Measurements from ENCODE around the gene HAL. TPM values are rescaled to one million over a fixed set of nuclear protein-coding genes. Genes with fewer than 3 reads are reported as not detected.
"Not testable (repeated sequence)": the region's sequence is repeated elsewhere in the genome, so short reads cannot be mapped to it uniquely, and the experiment has no call there.

HAL gene
- total RNA-seq, 1 donor from 2014 or later, result 69.6 TPM

GRCh38 chr12:95977764-95978305 lies 18.3 kb downstream of the HAL start:
- no peak for DNase-seq (ENCODE audit: low spot score)

- no peak for DNase-seq (ENCODE audit: low spot score)
Observed at GRCh38 chr12:95976416-95976832, 19.7 kb downstream of the HAL start.

DNA sequence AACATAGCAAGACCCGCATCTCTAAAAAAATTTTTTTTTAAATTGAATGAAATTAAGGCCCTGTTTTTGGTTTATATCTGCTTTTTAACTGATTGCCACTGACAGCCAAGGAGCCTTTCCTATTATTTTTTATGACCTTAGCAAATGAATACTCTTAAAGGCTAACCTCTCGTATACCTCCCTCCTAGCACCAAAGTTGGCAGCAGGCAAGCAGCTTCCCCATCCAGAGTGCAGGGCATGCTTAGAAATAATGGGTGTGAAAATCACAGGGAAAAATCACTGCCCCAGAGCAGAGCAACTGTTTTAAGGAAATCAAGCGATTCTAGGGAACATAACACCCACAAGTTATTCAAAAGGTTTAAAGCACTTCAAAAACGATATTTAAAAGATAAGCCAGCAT lies 20.7 kb downstream of the HAL start:
- no peak for DNase-seq (ENCODE audit: low spot score)

GRCh38 chr12:95974358-95974757 lies 21.8 kb downstream of the HAL start:
- DNase-seq (ENCODE audit: low spot score), result no peak

GRCh38 chr12:95972832-95973456 lies 23.2 kb downstream of the HAL start:
- peak; percentile 20 for DNase-seq (ENCODE audit: low spot score)

- peak; percentile 24 for DNase-seq (ENCODE audit: low spot score)
Observed at GRCh38 chr12:95970905-95971304, 25.2 kb downstream of the HAL start.

GRCh38 chr12:95969116-95969515 lies 27.0 kb downstream of the HAL start:
- not testable (repeated sequence) for DNase-seq (ENCODE audit: low spot score)

GRCh38 chr12:95967301-95967700 lies 28.8 kb downstream of the HAL start:
- no peak for DNase-seq (ENCODE audit: low spot score)

GRCh38 chr12:95966287-95966870 lies 29.8 kb downstream of the HAL start:
- DNase-seq (ENCODE audit: low spot score), result no peak

DNA sequence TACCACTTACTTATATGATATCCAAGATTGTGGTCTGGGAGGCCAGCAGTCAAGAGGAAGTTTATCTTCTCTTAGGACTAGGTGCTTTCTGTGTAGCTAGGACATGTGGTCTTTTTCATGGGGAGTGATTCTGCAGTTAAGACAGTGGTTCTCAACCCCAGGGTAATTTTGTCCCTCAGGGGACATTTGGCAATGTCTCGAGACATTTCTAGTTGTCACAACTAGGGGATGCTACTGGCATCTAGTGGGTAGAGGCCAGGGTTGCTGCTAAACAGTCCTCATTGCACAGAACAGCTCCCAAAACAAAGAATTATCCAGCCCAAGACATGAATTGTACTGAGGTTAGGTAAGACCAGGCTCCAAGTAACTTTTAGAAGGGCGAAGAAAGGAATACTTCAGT lies 33.0 kb downstream of the HAL start:
- DNase-seq (ENCODE audit: low spot score), result no peak

DNA sequence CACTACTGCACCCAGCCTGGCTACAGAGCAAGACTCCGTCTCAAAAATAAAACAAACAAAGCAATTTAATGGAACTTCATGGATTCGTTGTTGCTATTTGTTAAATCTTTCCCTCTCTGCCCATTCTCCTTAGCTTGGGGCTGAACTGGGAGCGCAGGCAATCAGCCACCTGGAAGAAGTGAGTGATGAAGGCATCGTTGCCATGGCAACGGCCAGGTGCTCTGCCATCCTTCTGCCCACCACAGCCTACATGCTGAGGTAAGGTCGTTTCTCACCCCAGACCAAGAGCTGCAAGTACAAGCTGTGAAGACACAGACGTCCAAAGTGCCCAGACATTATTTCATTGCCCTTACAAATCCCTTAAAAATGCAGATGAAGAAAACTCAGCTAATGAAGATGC lies 33.9 kb downstream of the HAL start:
- no peak for DNase-seq (ENCODE audit: low spot score)

DNA sequence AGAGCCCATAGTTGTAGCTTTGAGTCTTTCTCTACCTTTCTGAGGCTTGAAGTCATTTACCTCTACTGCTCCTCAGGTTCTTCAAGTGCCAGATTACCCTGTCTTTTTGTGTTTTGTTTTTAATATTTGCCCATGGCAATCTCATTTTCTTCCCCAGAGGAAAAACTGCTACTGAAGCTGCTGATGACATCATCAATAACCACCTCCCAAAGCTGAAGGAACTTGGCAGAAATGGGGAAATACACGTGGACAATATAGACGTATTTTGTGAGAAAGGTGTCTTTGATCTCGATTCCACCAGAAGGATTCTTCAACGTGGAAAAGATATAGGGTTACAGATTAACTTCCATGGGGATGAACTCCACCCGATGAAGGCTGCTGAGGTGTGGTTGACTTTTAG lies 35.9 kb downstream of the HAL start:
- no peak for DNase-seq (ENCODE audit: low spot score)

GRCh38 chr12:95959107-95959506 lies 37.0 kb downstream of the HAL start:
- no peak for DNase-seq (ENCODE audit: low spot score)

DNA sequence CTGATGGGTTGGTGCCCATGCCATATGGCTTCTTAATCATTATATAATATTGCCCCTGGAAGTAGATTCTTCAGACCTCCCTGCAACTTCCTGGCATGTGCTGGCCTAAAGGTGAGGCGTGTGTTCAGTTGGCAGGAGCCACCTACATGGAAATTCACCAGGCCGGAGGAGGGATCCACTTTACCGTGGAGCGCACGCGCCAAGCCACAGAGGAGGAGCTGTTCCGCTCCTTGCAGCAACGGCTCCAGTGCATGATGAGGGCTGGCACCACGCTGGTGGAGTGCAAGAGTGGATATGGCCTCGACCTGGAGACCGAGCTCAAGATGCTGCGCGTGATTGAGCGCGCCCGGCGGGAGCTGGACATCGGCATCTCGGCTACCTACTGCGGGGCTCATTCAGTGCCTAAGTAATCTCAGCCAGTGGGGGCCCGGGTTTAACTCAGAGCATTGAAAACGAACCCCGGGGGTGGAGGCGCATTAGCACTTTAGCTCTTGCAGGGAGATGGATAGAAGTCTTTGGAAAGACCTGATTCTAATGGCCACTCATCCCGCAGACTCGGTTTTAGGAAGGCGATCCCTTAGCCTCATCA lies 39.5 kb downstream of the HAL start:
- no peak for DNase-seq (ENCODE audit: low spot score)

GRCh38 chr12:95955549-95956159 lies 40.5 kb downstream of the HAL start:
- DNase-seq (ENCODE audit: low spot score), result no peak

DNA sequence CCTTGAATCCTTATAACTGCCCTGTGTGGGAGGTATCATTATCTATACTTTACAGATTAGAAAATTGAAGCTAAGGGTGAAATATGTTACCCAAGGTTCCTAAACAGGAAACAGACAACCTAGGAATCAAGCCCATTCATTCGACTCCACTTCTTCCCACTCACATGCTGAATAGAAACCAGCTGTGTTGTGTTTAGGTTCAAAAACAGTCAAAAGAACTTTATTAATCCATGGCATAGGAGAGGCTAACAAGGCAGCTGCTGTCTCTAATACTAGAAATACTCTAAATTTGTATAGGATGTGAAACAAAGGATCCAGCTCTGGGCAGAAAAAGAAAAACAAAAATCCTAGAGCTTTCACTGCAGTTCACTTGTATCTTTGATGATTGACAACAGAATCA lies 43.1 kb downstream of the HAL start:
- no peak for DNase-seq (ENCODE audit: low spot score)

DNA sequence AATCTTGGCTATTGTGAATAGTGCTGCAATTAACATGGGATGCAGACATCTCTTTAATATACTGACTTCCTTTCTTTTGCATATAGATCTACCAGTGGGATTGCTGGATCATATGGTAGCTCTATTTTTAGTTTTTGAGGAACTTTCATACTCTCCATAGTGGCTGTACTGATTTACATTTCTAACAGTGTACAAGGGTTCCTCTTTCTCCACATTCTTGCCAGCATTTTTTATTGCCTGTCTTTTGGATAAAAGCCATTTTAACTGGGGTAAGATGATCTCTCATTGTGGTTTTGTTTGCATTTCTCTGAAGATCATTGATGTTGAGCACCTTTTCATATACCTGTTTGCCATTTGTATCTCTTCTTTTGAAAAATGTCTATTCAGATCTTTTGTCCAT lies 44.6 kb downstream of the HAL start:
- no peak for DNase-seq (ENCODE audit: low spot score)

DNA sequence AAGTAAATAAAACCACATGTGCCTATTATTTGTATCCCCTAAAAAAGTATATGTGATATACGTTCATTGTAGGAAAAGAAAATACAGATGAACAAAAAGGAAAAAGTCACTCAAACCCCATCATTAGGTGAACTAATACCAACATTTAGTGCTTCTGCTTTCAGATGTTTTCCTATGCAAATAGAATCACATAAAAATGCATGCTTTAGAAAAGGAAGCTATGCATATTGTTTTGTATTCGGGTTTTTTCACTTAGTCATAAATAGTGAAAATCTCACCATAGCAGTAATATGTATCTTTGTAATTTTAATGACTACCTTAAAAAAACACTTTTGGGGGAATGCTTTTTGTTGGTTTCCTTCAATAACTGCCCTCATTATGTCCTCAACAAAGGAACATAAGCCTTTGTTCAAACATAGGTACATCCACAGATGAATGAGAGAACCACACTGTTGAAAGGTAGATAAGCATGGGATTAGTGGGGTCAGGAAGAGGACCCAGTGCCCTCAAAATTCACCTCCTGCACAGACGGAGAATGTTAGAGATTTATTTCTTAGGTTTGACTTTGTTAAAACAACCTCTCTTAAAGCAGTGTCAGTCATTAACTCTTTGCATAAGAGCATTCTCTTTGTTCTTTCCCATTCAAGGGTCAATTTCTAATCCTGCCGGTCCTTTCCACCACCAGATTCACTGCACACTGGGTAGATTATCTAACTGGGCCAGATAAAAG lies 46.5 kb downstream of the HAL start:
- DNase-seq (ENCODE audit: low spot score), result no peak

DNA sequence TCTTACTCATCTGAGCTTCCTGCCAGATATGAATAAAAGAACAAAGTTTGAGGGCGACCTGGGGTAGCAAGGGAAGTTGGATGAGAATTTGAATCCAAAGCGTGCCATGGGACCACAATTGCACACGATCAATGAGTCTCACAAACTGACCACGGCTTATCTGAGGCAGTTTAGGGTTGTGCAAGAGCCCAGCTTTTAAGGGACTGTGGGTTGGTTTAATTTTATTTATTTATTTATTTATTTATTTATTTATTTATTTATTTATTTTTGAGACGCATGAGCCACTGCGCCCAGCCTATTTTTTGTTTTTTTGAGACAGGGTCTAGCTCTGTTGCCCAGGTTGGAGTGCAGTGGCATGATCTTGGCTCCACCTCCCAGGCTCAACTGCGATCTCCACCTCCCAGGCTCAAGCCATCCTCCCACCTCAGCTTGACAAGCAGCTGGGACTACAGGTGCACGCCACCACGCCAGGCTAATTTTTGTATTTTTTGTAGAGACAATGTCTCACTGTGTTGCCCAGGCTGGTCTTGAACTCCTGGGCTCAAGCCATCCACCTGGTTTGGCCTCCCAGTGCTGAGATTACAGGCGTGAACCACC lies 51.9 kb downstream of the HAL start:
- DNase-seq (ENCODE audit: low spot score), result no peak

DNA sequence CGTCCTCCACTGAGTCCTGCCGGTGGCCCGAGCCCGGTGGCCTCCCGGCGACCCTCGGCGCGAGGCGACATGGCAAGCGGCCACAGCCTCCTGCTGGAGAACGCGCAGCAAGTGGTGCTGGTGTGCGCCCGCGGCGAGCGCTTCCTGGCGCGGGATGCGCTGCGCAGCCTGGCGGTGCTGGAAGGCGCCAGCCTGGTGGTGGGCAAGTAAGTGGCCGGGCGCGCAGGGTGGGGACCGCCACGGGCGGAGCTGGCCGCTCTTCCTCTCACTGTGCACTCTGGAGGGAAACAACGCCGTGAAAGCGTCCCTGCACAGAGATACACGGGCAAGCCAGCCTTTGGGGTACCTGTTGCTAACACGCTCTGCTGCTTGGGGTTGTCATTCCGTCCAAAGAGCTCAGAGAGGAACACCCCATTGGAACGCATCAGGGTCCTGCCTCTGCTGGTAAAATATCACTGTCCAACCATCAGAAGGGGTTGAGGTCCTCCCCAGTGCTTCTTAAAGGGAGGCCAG lies 52.8 kb downstream of the HAL start, which contains the start of gene AMDHD1:
Gene AMDHD1, plus strand, starts transcription at position 2 of the 513 bp plus-strand sequence. Its CDS starts 68 bp downstream, at position 70.
- no peak for DNase-seq (ENCODE audit: low spot score)

All from umbilical cord (tissue), 2 donors.